Spleen (tissue), 7 donors: ENCODE measurements around the gene UNC119.

ENCODE experiments used
- CTCF ChIP-seq, 11 experiments: fragments of 200-600 bp in 7 of 11; fragments of 450-650 bp in 4 of 11; sonication (generic) in 4 of 11; IDR thresholded peaks in 8 of 11; conservative IDR thresholded peaks in 3 of 11; 1 replicate in 7 of 11; 2 replicates in 4 of 11; pipeline versions ENCODE4 v1.4.0 to v1.8.0; 2016 to 2021; ENCODE audit warnings: antibody characterized with exemption in 11 of 11, inconsistent platforms in 4 of 11, mild to moderate bottlenecking in 1 of 11
- POLR2A ChIP-seq, 3 donors: fragments of 450-650 bp; IDR thresholded peaks; one replicate each; pipeline ENCODE4 v1.5.1; 2017; ENCODE audit warnings: antibody characterized with exemption in 3 of 3, mild to moderate bottlenecking in 1 of 3
- POLR2AphosphoS5 ChIP-seq, 3 donors: sonication (generic); formaldehyde crosslinking; IDR thresholded peaks; one replicate each; pipeline ENCODE4 v1.5.1; 2017; ENCODE audit warnings: antibody characterized with exemption in 3 of 3
- donor health status: DM: no; HTN: no; CAD: no; lungs with moderate emphysema.
- donor health status: DM: no; HTN: no; CAD: no.
- donor health status: DM: no; HTN: no; CAD: no.

DNA sequence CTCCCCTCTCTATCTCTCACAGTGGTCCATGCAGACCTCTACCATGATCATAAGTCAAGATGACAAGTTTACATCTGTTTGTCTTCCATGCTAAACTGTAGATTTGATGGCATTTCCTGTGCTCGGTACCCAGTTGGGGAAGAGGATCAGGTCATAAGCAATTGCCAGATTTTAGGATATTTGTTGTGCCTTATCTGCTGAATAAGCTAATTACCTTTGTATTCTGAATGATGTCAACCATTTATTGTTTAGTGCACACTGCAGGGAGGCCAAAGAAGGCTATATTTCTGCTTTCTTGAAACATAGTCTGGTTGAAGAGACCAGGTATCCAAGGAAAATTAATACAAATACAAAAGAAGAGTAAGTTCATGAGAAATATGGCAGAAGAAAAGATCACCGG lies 30.1 kb upstream of the UNC119 start:
- TF ChIP-seq CTCF (IDR thresholded peaks at IDR 0.05 in 8 of 11, conservative IDR thresholded peaks at IDR 0.05 in 3 of 11) (no peak), POLR2AphosphoS5 (IDR thresholded peaks at IDR 0.05) (no peak), POLR2A (IDR thresholded peaks at IDR 0.05) (no peak)
